Urothelium cell line (cell line): ENCODE measurements around the gene FTSJ1.
"Not testable (repeated sequence)": the region's sequence is repeated elsewhere in the genome, so short reads cannot be mapped to it uniquely, and the experiment has no call there.

Experiments used
- DNase-seq: peaks from one replicate; pipeline ENCODE4 v3.0.0; 2011; ENCODE audit warnings: low spot score, mixed read lengths
- FAIRE-seq: peaks from 2 replicates; lab custom pipeline; 2011; peaks lifted over from hg19 to GRCh38; lab: Jason Lieb, UNC

Gene FTSJ1, protein sequence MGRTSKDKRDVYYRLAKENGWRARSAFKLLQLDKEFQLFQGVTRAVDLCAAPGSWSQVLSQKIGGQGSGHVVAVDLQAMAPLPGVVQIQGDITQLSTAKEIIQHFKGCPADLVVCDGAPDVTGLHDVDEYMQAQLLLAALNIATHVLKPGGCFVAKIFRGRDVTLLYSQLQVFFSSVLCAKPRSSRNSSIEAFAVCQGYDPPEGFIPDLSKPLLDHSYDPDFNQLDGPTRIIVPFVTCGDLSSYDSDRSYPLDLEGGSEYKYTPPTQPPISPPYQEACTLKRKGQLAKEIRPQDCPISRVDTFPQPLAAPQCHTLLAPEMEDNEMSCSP

DNA sequence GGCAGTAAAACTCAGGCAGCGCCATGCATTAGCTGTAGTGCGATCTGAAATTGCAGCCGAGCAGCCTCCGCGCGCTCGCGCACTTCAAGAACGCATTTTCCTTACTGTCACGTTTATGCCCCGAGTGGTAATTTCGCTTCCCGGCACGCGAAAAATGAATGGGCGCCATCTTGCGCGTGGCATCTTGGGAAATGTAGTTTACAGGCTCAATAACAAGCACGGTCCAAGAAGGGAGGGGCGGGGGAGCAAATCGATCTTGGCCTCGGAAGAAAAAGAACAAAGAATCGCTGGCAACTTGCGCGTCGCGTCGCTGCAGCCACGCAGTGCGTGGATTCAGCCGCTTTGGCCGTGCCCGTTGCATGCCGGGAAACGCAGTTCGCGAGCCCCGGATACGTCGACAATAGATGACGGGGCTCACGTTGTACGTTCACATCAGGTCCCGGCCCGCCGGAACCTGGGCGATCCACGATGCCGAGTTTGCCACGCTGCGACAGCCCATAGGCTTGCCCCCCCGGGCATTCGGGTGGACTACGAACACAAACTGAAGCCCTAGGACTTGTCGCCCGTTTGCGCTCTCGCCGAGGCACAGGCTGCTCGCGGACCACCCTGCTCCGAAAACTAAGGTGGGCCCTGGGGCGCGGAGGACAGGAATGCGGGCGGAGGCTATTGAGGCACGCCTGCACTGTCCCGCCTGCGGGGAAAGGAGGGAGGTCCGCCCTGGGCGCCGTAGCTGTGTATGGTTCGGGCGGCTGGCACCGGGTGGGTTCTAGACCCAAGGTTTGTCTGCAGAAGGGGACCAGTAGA, at the start of gene FTSJ1:
TSS of gene FTSJ1 (plus strand) at position 426 of the 804 bp plus-strand sequence. CDS start 1,849 bp downstream, outside the sequence.
- peak; percentile 86 for FAIRE-seq

DNA sequence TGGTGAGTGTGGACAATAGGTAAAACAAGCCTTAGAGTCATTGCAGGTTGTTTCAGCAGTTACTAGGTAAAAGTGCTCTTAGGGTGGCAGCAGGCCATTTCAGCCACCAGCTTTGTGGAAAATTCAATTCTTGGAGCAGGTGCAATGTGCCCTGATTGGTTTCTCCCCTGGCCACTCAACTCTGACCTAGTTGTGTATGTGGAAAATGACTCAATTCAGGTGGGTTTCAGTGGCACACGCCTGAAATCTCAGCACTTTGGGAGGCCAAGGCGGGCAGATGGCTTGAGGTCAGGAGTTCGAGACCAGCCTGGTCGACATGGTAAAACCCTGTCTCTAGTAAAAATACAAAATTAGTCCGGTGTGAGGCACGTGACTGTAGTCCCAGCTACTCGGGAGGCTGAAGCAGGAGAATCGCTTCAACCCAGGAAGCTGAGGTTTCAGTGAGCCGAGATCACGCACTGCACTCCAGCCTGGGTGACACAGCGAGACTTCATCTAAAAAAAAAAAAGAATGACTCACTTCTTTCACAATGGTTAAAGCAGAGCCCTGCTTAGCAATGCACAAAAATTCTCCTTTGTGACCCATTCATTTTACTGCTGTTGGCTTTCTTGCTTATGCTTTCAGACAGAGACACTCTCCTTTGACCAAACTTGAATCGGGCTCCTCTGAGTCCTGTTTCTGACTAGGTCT, 48.8 kb upstream of the FTSJ1 start:
- not testable (repeated sequence) for FAIRE-seq, DNase-seq

More for the DNA sequence above, at the start of gene FTSJ1:
- peak; percentile 86 for DNase-seq

DNA sequence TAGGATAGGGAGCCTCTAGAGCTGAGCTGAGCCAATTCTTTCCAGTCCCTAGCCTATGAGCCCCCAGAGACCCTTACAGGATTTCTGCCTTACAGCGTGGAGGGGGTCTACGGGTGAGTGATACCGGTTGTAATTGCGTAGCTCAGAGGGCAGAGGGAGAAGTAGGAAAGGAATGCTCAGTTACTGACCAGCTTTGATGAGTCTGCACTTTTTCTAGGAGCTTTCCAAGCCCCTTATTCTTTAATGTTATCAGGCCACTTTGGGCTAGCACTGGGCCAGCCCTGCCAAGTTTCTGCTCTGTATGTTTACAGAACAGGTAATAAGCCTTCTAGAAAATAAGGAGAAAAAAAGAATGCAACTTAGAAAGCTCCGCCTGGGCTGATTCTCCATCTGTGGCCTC, 46.4 kb upstream of the FTSJ1 start:
- FAIRE-seq, DNase-seq: not testable (repeated sequence)

DNA sequence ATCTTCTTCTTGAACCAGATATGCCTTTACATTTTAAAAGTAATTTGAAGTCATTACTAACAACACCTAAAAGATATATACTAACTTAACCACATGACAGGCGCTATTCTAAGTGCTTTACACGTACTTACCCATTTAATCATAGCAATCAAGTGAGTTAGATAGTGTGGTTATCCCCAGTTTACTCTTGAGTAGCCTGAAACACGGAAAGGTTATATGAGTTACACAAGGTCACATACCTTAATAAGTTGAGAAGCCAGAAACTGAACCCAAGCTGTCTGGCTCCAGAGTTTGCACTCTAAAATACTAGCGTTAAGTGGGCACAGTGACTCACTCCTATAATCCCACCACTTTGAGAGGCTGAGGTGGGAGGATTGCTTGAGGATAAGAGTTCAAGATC, 45.8 kb upstream of the FTSJ1 start:
- not testable (repeated sequence) for FAIRE-seq, DNase-seq

DNA sequence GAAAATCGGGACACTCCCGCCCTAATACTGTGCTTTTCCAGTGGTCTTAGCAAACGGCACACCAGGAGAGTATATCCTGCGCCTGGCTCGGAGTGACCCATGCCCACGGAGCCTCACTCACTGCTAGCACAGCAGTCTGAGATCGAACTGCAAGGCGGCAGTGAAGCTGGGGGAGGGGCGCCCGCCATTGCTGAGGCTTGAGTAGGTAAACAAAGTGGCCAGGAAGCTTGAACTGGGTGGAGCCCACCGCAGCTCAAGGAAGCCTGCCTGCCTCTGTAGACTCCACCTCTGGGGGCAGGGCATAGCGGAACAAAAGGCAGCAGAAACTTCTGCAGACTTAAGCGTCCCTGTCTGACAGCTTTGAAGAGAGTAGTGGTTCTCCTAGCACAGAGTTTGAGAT, 42.3 kb upstream of the FTSJ1 start:
- not testable (repeated sequence) for DNase-seq, FAIRE-seq

DNA sequence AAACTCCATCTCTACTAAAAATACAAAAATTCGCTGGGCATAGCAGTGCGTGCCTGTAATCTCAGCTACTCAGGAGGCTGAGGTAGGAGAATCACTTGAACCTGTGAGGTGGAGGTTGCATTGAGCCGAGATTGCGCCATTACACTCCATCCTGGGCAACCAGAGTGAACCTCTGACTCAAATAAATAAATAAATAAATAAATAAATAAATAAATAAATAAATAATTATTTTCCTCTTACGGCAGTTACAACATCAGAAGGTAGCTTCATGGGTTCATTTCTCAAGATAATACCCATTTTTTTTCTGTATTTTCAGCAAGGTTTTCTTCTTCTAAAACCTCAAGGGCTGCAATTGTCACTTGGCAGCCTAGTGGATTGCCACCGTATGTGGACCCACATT, 28.8 kb upstream of the FTSJ1 start:
- DNase-seq, FAIRE-seq: not testable (repeated sequence)

DNA sequence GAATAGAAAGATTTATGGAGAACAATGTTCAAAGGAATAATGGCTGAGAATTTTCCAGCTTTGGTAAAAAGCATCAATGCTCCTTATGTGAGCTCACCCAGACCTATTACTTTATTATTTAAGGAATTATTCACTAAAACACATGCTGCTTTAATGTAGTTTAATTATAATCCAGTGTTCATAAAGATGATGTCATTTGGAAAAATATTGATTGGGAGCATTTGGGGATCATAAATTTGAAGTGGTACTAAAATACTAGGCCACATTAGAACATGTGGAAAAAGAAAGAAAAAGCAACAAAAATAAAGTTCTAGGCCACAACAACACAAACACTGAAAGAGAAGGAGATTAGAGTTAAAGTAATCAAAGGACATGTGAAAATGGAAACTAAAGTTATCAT, 25.9 kb upstream of the FTSJ1 start:
- no peak for FAIRE-seq
- DNase-seq = no peak

DNA sequence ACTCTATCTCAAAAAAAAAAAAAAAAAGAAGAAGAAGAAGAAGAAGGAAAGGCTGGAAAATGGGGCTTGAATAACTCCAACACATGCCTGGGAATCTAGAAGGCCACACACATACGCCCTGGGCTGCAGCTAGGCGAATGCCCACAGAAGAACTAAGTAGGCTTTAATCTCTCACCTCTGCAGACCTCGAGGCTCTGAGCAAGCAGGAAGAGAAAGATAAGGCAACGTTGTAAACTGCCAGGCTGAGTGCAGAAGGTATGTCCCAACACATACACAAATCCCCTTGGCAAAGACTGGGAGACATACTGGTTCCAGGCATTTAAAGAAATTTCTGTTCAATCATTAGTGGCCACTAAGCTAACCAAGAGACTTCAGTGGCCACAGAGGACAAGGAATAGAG, 24.3 kb upstream of the FTSJ1 start:
- FAIRE-seq (no peak), DNase-seq (no peak)

DNA sequence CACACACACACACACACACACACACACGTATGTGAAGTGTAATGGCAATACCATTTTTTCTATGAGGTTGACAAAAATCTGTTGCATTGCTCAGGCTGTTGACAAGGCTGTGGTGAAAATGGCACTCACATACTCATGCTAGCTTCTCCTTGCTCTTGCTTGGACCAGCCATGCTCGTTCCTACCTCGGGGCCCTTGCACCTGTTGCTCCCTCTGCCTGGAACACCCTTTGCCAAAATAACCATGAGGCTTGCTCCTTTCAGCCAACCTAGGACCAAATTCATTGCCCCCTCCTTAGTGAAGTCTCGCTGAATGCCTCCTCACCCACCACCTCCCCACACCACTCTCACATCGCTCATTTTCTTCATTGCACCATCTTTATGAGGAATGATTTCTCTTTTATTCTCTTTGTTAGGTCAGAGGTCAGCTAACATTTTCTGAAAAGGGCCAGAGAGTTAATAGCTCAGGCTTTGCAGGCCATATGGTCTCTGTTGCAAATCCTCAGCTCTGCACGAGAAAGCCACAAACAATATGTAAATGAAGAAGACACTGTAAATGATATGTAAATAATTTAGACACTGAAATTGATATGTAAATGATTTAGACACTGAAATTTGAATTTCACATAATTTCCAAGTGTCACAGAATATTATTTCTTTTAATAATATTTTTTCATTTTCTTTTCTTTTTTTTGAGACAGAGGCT, 19.2 kb upstream of the FTSJ1 start:
- DNase-seq (no peak), FAIRE-seq (no peak)

DNA sequence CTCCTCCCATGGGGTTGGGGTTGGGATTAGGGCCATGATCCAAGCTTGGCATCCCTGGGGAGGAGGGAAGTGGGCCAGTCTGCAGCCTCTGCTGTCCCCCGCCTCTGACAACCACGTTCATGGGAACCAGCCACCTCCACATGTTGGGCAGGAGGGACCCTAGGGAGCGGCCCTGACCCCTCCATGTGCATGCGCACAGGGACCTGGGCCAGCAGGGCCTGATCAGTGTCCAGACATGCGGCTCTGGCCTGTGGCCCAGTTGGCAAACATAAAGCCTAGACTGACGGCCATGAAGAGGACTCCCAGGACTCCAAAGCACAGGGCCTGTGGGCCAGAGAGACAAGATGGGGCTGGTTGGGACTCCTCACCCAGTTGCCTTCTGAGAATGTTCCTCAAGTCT, 17.3 kb upstream of the FTSJ1 start:
- FAIRE-seq (no peak), DNase-seq (no peak)

DNA sequence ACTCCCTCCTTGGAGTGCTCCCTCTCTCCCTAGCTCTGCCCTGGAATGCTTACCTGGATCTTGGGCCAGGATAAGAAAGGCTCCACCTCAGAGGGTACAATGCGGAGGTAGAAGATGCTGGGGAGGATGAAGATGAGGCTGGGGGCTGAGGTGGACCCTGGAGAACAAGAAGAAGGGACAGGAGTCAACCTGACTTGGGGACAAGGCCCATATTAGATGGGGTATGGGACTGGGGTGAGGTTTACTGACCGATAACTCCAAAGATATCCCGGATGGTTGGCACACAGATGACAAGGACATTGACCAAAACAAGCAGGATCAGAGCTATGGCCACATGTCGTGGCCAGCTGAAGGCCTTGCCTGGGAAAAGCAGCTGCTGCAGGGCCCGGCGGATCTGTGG, 16.5 kb upstream of the FTSJ1 start:
- FAIRE-seq = no peak
- no peak for DNase-seq

DNA sequence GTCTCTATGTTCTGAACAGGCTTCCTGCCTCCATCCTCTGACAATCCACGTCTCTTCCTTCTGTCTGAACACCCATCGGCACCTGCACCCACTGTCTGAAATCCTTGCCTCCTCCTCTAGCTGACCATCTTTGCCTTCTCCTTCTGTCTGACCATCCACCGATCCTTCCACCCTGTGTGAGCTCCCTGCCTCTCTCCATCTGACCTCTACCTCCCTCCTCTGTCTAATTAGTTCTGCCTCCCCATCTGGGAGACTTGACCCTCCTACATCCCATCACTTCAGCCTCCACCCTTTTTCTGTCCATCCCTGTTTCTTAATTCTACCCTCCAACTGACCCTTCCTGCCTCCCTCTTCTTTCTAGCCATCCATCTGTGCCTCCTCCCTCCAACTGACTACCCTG, 16.0 kb upstream of the FTSJ1 start:
- DNase-seq (no peak), FAIRE-seq (no peak)

DNA sequence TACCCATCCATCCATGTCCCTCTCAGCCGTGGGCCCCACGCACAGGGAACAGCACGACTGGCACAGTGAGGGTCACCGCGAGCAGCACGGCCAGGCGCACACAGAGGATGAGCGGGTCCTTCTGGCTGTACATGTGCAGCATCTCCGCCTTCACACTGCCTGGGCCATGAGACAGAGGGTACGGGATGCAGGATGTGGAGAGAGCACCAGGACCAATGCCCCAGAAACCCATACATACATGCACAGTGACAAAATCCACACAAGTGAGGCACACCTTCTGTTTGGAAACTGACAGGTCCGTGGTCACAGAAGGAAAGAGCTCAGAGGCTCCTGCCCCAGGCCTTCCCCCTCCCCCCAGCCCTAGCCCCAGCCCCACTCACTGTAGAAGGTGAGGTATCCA, 15.4 kb upstream of the FTSJ1 start:
- no peak for DNase-seq
- no peak for FAIRE-seq

DNA sequence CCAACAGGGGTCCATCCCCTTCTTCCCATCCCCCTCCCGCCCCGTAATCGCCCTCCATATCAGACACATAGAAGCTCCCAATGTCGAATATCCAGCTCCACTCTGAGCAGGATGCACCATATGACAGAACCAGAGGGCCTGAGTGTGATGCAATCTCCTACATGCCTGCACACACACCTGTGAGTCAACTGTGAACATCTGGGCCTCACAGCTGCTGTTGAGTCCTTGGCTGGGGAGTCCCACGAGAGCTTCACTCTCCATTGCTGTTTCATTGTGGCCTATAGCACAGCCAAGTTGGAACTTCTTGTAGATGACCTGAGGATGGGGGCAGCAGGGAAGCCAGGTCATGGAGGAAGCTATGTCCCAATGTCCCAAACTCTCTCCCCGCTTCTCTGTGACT, 14.2 kb upstream of the FTSJ1 start:
- DNase-seq (no peak), FAIRE-seq (no peak)

DNA sequence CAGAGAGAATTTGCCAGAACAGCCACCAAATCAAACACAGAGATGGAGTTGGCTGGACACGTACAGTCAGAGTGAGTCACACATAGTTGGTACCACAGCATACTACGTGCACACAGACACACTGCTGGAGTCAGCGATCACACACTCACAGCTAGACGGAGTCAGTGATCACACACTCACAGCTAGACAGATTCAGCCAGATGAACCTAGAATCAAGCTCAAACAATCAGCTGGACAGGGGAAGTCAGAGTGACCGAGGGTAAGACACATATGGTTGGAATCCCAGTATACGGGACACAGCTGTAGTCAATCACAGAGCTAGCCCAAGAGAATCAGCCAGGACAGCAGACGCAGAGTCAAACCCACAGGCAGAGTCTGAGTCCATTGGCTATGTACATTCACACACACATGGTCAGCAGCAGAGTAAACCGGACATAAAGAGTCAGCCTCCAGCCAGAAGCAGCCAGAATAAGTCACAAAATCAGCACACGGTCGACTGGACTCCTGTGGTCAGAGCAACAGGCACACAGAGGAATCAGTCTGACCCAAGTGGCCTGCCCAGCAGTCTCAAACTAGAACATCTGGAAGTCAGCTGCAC, 10.6 kb upstream of the FTSJ1 start:
- FAIRE-seq = no peak
- DNase-seq = peak; percentile 27

DNA sequence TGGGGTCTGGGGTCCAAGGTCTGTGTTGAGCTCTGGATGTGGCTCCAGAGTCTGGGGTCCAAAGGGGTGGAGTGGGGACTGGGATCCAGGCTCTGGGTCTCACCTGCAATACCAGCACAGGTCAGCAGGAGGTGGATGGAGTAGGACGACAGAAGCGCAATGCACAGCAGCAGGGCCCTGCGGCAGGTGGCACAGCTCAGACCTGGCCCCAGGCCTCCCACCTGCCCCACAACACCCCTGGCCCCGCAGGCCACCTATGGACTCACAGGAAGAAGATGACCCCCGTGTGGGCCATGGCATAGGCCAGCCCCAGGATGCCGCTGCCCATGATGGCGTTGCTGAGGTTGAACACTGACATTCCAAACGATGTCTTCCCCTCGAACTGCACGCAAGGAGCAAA, 9.3 kb upstream of the FTSJ1 start:
- DNase-seq (no peak), FAIRE-seq (no peak)

DNA sequence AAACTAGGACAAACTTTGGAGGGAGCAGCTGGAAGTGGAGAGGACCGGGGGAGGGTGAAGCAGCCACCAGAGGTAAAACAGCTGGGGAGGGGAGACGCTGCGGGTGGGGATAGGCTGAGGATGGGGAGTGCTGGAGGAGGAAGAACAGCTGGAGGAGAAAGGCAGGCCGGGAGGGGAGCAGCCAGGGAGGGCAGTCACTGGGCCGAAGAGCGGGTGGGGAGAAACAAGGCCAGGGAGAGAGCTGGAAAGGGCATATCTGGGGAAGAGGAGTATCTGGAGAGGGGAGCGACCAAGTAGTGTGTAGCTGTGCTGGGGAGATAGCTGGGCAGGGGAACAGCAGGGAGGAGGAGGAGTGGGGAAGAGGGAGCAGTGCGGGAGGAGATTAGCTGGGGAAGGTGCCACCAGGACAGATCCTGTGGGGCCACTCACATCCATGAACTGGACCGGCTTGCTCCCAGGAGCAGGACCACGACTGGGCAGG, 8.7 kb upstream of the FTSJ1 start:
- FAIRE-seq = no peak
- DNase-seq = no peak

DNA sequence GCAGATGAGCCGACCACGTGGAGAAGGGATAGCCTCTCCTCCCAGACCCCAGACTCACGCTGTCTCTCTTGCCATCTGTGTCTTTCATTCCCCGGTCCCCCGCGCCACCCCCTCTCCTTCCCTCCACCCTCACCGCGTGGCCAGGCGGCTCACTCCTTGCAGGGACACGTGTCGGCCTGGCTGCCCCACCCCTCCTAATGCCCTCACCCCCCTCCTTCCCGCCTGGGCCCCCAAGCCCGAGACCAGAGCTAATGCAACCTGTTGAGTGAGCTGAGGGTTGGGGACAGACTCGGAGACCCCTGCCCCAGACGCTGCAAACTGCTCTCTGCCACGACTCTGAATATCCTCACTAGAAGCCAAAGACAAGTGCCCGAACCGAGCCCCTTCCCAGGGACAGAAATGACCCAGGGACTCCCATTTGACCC, 7.7 kb upstream of the FTSJ1 start:
- FAIRE-seq (no peak), DNase-seq (no peak)

DNA sequence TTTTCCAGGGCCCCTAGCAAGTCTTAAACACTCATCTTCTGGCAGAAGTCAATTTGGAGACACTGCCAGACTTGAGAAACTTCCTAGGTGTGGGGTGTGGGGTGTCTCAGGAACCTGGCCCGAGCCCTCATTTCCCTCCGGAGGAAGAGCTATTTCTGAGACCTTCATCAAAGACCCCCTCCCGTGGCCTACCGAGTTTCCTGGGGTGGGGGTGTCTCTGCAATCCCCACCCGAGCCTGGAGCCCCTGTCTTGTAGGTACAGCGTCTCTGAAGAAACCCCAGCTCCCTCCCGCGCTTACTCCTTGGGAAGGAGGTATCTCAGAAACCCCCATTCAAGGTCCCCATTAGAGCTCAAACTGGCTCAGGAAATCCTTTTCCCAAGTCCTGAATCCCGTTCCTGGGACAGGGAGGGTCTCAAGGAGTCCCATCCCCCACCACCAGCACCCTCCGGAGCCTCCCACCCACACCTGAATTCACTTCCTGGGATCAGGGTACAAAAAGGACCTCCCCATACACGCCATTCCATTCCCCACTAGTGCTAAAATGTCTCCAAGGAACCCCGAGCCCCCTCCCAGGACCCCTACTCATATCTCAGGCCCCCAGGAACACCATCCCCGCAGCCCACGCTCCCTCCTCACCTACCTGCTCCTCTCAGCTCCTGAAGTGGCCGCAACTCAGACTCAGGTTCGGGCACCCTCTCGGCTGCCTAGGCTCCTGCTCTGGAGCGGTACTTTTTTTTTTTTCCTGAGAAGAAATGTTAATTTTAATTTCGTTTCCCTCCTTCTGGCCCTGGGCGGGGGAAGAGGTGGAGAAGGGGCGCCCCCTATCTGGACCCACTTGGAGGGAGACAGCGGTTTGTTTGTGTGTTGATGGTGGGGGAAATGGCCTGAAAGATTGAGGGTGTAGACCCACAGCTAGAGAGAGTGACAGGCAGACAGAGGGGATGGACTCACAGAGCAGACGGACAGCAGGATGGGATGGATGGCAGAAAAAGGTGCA, 7.0 kb upstream of the FTSJ1 start:
- no peak for DNase-seq
- no peak for FAIRE-seq
